IPS DF 6.9 (cell line): ENCODE data around the gene BICD1.
A peak's percentile ranks its signal among the peaks of the same experiment; 100 is the strongest.

Experiments used
- DNase-seq: peaks from one replicate; pipeline ENCODE4 v3.0.0-alpha.2; 2013; ENCODE audit warnings: low read depth, low spot score
- H3K27ac ChIP-seq: one replicate; pipeline ENCODE4 v1.5.1; 2013; ENCODE audit warnings: low read length, control low read depth
- H3K27me3 ChIP-seq: 2 replicates; pipeline ENCODE4 v1.6.1; 2013; ENCODE audit warnings: mild to moderate bottlenecking, low read length; ENCODE audit not compliant: control insufficient read depth, insufficient read depth
- H3K36me3 ChIP-seq: 2 replicates; pipeline ENCODE4 v1.6.1; 2013; ENCODE audit warnings: low read length; ENCODE audit not compliant: control insufficient read depth, insufficient read depth
- H3K4me1 ChIP-seq: 2 replicates; pipeline ENCODE4 v1.6.1; 2013; ENCODE audit warnings: low read length; ENCODE audit not compliant: control insufficient read depth, insufficient read depth
- H3K4me3 ChIP-seq: 2 replicates; pipeline ENCODE4 v1.5.1; 2013; ENCODE audit warnings: mild to moderate bottlenecking, low read length
- H3K9me3 ChIP-seq: 2 replicates; pipeline ENCODE4 v1.6.1; 2013; ENCODE audit warnings: low read length, inconsistent platforms; ENCODE audit not compliant: control insufficient read depth, insufficient read depth
- WGBS: extraction: QIAGEN DNeasy Blood & Tissue Kit; methylation state at CpG from one replicate; pipeline ENCODE4 v1.1.7; 2013; ENCODE audit warnings: mixed read lengths, missing lambda C conversion rate; ENCODE audit not compliant: insufficient read length, insufficient coverage; 5-methylcytosine and 5-hydroxymethylcytosine counted together

Gene BICD1

DNA sequence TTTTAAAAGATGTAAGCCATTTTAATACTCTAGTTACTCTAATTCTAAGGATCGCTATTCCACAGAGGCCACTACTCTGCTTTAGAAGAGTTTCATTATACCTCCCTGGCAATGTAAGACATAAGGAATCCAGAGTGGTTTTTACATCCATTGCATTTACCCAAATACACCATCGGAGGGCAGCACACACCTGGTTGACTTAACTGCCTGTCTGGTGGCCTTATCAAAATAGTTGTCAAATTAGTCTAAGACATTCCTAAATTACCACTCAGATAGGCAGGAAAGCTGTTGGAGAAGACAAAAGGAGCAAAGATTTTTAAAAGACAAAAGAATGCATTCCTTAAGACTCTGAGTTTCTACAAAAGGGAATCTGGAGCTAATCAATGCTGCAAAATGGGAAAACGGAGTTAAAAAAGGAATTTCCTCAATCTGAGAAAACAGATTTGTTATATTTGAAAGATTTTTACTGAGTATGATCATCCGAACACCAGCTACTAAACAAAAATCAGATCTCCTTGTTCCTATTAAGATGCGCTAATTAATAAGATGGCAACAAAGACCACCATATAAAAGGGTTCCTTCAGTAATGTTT is 258.9 kb downstream of the BICD1 start:
- no CpG with 5 or more reads among the region's 5 CpGs for WGBS
- no peak overlapping the region for H3K27ac ChIP-seq
- H3K36me3 ChIP-seq, result no peaks in the 10 kb centered on the region
- DNase-seq, result peak; percentile 61
- H3K4me1 ChIP-seq, result no peaks in the 10 kb centered on the region
- H3K27me3 ChIP-seq, result no peaks in the 10 kb centered on the region
- H3K9me3 ChIP-seq, result no peaks in the 10 kb centered on the region
- no peak overlapping the region for H3K4me3 ChIP-seq

DNA sequence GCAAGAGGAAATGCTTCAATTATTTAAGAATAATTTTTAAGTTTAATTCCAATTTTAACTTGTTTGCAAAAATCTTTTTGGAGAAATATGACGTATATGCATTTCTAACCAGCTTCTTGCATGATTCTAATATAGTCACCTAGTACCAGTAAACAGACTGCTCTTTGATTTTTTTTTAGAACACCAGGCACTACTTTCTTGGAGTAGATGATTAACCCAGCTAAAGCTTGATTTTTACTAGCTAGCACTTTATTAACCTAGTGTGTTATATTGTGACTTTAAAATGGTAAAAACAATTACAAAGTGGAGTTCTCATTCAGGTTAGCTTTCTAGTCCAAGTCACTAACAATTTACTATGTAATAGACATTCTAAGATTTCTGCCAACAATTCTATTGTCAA is 260.1 kb downstream of the BICD1 start:
- H3K4me3 ChIP-seq, result no peak overlapping the region
- no peak overlapping the region for H3K27ac ChIP-seq
- no peak for DNase-seq
- no peaks in the 10 kb centered on the region for H3K36me3 ChIP-seq
- H3K4me1 ChIP-seq, result 0 out of 2 replicates have a peak, but pooled peaks cover under 1% of the 10 kb centered on the region
- no CpG with 5 or more reads among the region's 1 CpG for whole genome bisulfite sequencing
- no peaks in the 10 kb centered on the region for H3K9me3 ChIP-seq
- no peaks in the 10 kb centered on the region for H3K27me3 ChIP-seq

DNA sequence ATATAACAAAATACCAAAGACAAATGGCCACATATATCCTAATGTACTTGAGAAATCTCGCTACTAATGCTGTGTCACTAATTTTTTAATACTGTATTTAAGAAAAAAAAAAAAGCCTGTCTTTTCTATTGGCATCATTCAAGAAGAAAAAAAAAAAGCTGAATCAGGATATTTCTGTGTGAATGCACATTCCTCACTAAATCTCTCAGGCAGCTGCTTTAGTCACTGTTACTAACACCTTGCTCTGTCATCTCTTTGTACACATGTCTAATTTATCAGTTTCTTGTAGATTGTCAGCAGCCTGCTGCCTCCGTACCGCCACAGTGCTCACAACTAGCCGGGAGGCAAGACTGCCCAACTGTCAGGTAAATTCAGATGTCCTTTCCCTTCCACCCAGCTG is 260.7 kb downstream of the BICD1 start:
- Histone ChIP-seq H3K4me3 (no peak overlapping the region), H3K36me3 (no peaks in the 10 kb centered on the region), H3K27ac (no peak overlapping the region), H3K9me3 (no peaks in the 10 kb centered on the region), H3K27me3 (no peaks in the 10 kb centered on the region), H3K4me1 (0 out of 2 replicates have a peak, but pooled peaks cover 1% of the 10 kb centered on the region)
- no CpG with 5 or more reads among the region's 4 CpGs for WGBS
- DNase-seq, result no peak

DNA sequence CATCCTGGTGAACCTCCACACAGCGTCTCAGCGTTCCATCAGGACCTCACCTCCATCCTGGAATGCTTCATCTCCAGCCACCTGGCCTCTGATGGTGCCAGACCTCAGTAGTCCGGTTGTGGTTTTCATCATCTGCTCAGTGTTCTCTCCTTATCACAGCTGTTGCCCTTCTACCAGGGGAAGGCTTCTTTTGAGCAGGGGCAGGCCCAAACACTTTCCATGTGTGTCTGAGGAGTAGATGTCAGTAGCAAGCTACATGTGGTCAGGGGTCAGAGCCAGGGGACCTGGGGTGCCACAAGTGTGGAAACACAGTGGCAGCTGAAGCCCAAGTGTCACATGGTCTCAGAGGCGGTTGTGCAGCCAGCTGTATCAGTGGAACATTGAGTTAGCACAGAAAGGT is 262.6 kb downstream of the BICD1 start:
- Histone ChIP-seq H3K4me3 (no peak overlapping the region), H3K27me3 (no peaks in the 10 kb centered on the region), H3K9me3 (no peaks in the 10 kb centered on the region), H3K27ac (no peak overlapping the region), H3K36me3 (no peaks in the 10 kb centered on the region), H3K4me1 (0 out of 2 replicates have a peak, but pooled peaks cover 1% of the 10 kb centered on the region)
- DNase-seq, result no peak
- WGBS, result no CpG with 5 or more reads among the region's 4 CpGs

DNA sequence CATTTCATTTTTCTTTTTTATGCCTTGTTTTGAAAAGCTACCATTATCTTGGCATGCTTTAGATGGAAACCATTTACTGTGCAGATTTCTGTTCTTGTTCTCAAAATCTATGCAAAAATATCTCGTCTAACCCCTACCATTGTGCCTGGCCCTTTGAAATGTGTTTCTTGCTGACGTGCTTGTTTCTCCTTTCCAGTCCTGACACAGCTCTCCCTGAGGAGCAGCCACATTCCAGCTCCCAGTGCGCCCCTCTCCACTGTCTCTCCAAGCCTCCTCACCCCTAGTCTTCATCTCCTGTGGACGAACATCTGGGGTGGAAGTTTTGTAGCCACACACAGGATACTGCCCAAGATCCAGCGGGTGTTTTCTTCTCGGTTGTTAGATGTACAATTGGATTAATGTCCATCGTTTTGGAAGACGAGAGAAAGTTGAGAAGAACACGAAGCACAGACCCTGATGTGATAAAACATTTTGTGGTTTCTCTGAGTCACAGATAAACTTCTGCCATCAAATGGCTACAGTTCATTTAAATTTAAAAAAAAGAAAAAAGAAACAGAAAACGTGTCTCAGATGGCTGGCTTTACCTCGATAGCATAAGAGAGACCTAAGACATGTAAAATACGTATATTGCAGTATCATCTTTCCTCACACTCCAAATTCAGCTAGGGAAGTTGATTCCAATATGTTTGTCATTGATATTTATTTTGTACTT is 270.9 kb downstream of the BICD1 start:
- Histone ChIP-seq H3K27ac (no peak overlapping the region), H3K9me3 (no peaks in the 10 kb centered on the region), H3K4me1 (peaks cover 2% of the 10 kb centered on the region; the same call in 1 of the 2 replicates), H3K36me3 (no peaks in the 10 kb centered on the region), H3K27me3 (no peaks in the 10 kb centered on the region), H3K4me3 (no peak overlapping the region)
- no CpG with 5 or more reads among the region's 12 CpGs for WGBS
- DNase-seq, result no peak

DNA sequence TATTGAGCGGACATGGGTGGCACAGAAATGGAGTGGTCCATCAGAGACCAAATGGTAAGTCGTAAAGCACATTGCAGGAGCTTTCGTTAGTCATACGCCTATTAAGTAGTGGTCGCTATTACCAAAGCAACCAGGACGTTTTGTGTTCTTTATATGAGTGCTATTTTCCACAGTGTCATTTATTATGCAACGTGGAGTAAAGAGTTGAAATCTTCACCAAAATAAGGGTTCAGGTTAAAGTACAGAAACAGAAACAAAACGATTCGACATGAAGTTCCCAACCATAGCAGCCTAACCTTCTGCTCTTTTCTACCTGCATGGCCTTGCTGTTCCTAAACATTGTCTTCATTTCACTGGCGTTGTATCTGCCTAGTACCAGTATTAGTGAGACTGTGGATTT is 272.6 kb downstream of the BICD1 start:
- Histone ChIP-seq H3K27ac (no peak overlapping the region), H3K27me3 (no peaks in the 10 kb centered on the region), H3K4me3 (no peak overlapping the region), H3K9me3 (no peaks in the 10 kb centered on the region), H3K4me1 (peaks cover 2% of the 10 kb centered on the region; the same call in 1 of the 2 replicates), H3K36me3 (no peaks in the 10 kb centered on the region)
- WGBS, result no CpG with 5 or more reads among the region's 10 CpGs
- DNase-seq, result no peak

DNA sequence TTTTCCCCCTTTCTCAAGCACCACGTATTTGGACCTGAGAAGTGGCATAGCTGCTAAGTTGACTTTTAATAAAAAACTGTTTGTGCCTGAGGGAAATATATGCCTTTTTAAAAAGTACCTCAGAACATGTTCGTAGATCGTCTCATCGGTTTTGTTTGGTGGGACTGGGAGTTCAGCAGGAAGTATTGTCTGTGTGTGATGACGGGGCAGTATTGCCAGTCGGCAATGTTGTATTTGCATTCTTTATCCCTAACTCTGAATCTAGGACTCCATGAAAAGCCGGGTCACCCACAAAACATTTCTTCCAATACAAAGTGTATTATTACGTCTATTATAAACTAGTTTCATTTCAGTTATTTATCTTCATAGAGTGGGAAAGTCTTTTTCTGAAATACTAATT is 273.0 kb downstream of the BICD1 start:
- no peaks in the 10 kb centered on the region for H3K27me3 ChIP-seq
- no peak for DNase-seq
- no peak overlapping the region for H3K4me3 ChIP-seq
- H3K27ac ChIP-seq, result no peak overlapping the region
- H3K36me3 ChIP-seq, result no peaks in the 10 kb centered on the region
- WGBS, result no CpG with 5 or more reads among the region's 8 CpGs
- H3K4me1 ChIP-seq, result peaks cover 2% of the 10 kb centered on the region; the same call in 1 of the 2 replicates
- no peaks in the 10 kb centered on the region for H3K9me3 ChIP-seq

DNA sequence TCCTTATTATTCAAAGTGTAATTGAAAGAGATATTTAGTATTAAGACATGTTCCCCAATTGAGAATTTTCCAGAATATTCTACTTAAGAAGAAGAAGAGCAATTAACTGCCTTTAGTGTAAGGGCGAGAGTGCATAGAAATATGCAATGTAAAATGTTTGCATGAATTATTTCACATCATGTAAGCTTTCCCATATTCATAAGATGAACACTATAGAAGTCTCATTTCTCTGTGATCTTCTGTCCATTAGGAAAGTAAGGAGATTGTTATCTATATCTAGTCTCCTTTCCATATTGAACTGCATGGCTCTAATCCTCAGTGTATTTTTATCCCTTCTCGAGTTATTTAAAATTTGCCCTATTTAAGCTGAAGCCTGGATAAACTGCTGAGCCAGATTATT is 275.6 kb downstream of the BICD1 start:
- no CpG with 5 or more reads among the region's 2 CpGs for WGBS
- Histone ChIP-seq H3K4me1 (peaks cover 2% of the 10 kb centered on the region; the same call in 1 of the 2 replicates), H3K9me3 (no peaks in the 10 kb centered on the region), H3K27ac (no peak overlapping the region), H3K27me3 (no peaks in the 10 kb centered on the region), H3K36me3 (no peaks in the 10 kb centered on the region), H3K4me3 (no peak overlapping the region)
- DNase-seq, result no peak

DNA sequence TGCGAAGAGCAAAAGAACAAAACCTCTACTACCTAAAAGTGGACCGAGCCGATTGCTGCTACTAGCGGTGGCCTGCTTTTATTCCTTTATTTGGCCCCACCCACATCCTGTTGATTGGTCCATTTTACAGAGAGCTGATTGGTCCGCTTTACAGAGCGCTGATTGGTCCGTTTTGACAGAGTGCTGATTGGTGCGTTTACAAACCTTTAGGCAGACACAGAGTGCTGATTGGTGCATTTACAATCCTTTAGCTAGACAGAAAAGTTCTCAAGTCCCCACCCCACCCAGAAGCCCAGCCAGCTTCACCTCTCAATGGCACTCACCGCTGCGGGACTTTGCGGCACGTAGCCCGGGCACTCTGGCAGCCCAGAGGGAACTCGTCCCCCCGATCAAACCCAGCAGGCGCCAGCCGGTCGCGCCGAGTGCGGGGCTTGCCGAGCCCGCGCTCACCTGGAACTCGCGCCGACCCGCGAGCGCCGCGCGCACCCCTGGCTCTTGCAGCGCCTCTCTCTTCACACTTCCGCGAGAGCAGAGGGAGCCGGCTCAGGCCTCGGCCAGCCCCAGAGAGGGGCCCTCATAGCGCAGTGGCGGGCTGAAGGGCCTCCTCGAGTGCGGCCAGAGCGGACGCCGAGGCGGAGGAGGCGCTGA is 284.0 kb downstream of the BICD1 start:
- Histone ChIP-seq H3K4me1 (no peaks in the 10 kb centered on the region), H3K4me3 (no peak overlapping the region), H3K36me3 (no peaks in the 10 kb centered on the region), H3K27ac (no peak overlapping the region), H3K27me3 (no peaks in the 10 kb centered on the region), H3K9me3 (no peaks in the 10 kb centered on the region)
- WGBS, result no CpG with 5 or more reads among the region's 47 CpGs
- DNase-seq, result no peak

DNA sequence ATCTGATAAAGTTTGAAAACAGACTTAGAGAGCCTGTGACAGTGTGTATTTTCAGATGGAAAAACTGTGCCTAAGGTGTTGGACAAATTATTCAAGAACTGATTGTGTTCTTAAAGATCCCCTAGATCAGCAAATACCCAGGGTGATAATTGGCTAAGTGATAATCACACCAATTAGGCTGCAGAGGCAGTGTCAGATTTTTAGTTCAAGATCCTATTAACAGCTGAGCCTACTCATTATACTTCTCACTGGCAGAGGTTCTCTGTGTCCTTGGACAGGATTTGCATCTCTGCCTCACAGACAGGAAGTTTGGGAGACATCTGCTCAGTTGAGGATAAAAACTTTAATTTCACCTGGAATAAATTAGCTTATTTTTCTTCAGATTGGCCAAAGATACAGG is 288.4 kb downstream of the BICD1 start:
- no peak for DNase-seq
- Histone ChIP-seq H3K4me3 (no peak overlapping the region), H3K27ac (no peak overlapping the region), H3K9me3 (no peaks in the 10 kb centered on the region), H3K4me1 (peaks cover 3% of the 10 kb centered on the region; the same call in 1 of the 2 replicates), H3K36me3 (no peaks in the 10 kb centered on the region), H3K27me3 (no peaks in the 10 kb centered on the region)
